GM18868 (cell line): ENCODE data around the gene SMC1B.
"Not testable (repeated sequence)": the region's sequence is repeated elsewhere in the genome, so short reads cannot be mapped to it uniquely, and the experiment has no call there.

ENCODE experiments used
- ATAC-seq: cut with Tn5 transposase; IDR thresholded peaks from one replicate; pipeline ENCODE4 v1.9.1; 2021; ENCODE audit warnings: mild to moderate bottlenecking, moderate library complexity; ENCODE audit not compliant: unreplicated experiment

The SMC1B gene

DNA sequence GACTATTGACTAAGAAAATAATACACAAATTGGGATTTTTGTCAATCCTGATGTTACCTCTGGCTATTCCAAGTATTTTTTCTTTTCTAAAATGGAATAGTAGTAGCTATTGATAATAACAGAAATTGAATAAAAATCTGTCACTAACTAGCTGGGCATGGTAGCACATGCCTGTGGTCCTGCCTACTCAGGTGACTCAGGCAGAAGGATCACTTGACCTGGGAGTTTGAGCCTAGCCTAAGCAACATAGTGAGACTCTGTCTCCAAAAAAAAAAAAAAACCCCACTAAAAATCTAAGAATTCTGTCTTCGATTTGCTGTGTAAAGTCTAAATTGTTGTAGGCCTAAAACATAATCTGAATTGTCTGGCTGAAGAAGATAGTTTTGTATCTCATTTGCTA lies 61.4 kb downstream of the SMC1B start:
- ATAC-seq: no peak

DNA sequence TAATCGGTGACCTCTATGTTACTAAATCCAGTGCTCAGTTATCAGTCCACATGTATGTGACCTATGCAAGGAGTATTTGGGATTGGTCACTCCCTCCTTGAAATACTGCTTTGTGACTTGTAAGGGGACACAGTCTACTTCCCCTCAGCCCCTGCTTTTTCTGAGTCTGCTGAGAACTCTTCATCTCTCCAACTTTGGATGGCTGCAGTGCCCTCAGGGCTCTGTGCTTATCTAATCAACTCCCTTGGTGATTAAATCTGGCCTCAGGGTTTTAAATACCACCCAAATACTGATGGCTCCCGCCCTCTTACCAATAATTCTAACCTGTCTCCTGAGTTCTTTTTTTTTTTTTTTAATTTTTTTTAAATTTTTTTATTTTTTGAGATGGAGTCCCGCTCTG lies 63.5 kb downstream of the SMC1B start:
- ATAC-seq: no peak

DNA sequence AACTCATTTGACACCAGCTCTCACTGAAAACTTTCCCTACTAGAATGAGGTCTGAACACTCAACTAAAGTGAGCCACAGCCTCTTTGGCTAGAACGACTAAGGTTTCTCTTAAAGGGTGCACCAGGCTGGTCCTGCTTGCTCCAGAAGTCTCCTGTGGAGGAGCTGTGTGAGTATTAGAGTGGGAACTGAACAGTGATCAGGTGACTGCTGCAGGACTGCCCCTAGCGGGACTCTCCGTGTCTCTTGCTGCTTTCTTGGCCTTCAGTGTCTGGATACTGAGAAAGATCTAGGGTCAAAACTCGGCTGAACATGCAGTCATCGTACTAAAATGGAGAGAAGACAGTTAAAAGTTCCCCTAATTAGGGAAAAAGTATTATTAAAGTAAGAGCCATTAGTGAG lies 69.1 kb downstream of the SMC1B start:
- ATAC-seq: no peak

DNA sequence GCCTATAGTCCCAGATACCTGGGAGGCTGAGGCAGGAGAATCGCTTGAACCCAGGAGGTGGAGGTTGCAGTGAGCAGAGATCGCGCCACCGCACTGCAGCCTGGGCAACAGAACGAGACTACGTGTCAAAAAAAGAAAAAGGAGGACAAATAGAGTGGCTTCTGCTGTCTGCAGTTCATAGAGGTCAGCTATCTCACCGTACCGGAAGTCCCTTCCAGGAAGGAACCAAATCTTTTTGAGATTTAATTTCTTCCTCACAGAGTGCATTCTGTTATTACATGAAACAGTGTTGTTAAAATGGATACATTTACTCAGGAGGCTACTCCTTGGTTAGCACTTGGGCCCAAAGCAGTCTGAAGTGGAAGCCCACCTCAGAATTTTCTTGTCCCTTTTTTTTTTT lies 70.3 kb downstream of the SMC1B start:
- no peak for ATAC-seq

DNA sequence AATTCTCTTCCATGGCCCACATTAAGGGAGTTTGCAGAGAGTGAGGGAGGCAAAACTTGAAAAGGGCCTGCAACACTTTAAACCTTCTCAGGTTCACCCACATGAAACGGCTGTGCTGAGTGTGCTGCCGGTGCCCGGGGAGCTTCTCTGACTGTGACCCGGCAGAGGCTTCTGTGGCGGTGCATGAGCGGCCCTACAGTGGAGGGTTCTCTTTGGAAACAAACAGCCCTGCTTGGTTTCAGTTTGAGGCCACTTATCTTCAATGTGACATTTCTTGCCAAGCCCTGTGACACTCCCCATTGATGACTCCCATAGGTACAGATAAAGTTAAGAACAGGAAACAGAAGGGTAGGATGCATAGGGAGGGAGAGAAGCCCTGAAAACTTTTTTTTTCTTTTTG lies 71.9 kb downstream of the SMC1B start:
- no peak for ATAC-seq

DNA sequence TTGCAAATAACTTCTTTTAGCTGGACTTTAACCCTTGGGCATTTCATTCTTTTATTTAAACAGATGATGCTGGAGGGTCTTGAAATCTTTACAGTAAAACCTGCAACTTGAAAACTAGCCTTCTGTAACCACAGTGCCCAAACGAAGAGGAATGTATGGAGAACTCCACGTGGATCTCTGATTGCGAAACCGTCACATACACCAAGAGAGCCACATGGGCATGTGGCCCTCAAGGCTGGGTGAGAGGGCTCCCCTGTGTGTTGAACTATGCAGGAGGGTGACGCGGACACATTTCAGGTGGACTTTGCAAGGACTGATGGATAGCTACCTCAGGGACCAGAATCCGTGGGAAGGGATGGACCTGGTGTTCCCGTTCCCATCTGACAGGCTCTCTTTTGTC lies 73.1 kb downstream of the SMC1B start:
- no peak for ATAC-seq

DNA sequence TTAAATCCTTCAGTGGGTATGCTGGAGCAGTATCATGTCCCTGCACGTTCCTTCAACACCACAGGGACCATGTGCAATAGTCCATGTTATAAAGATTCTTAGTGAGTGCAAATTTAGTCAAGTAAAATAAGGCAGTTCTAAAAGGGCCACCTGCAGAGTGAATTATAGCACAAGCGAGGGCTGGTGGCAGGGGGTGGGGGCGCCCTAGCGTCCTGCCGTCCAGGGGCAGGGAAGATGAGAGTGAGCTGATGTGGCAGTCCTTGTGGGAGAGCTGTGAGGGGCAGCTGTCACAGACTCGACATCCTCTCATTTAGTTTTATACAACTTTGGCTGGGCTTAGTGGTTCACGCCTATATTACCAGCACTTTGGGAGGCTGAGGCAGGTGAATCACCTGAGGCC lies 74.6 kb downstream of the SMC1B start:
- no peak for ATAC-seq

DNA sequence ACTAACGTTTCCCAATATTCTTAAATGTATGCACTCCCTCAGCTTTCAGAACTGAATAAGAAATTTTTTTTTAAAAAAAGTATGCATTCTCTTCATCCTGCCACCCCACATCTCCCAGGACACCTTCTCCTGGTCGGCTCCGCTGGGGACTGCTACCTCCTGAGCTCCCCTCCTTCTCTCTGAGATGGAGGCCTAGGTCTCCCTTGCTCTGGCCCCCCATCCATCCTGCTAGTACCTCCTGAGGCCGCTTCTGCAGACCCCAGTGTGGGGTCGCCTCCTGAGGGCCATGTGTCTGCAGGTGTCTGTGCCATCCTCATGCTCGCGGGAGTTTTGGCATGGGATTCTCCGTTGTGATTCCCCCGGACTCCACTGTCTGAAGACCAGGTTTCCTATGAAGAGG lies 75.9 kb downstream of the SMC1B start:
- ATAC-seq: no peak

DNA sequence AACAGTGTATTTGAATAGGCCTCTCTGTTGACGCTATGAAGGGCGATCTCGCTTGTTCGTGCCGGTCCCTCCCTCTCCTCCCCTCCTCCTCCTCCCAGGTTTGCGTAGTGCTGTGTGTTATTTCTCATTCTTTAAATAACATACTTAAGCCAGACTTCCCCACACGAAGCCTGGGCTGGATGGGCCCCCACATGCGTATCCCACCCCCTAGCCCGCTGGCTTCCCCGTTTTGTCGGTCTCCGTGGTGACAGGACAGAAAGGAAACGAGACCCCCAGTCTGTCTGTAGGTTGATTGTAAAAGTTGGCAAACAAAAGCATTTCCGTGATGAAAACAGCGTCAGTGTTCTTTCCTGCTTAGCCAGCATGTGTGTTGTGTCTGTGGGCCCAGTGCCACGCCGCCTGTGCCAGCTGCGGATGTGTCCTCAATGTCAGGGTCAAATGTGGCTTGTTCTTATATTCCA lies 76.4 kb downstream of the SMC1B start:
- no peak for ATAC-seq

DNA sequence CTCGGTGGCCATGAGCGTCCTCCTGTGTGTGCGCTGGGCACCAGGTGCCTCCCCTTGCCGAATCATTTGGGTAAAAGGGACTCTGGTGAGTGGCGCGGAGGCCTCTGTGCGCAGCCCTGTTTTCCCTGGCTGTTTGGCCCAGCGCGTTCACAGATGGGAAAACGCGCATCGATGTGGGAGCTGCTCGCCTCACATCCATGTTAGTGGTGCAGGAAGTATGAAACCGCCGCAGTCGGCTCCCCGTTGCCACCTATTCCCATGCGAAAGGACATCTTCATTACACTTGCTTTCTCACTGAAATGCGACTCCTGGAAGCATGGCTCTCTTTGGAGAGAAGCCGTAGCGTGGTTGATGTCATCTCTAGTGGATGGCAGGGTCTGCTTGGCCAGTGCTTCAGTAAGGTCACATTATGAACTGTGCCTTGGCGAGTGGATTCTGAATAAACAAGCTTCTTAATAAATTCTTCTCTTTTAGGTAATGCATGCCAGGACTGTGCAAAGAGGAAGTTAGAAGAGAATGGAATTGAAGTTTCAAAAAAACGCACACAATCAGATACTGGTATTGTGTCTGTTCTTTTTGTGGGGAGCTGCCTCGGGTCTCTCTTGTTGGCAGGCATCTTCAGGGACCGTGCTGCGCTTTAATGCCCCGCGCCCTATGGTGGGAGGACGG lies 77.4 kb downstream of the SMC1B start:
- no peak for ATAC-seq

DNA sequence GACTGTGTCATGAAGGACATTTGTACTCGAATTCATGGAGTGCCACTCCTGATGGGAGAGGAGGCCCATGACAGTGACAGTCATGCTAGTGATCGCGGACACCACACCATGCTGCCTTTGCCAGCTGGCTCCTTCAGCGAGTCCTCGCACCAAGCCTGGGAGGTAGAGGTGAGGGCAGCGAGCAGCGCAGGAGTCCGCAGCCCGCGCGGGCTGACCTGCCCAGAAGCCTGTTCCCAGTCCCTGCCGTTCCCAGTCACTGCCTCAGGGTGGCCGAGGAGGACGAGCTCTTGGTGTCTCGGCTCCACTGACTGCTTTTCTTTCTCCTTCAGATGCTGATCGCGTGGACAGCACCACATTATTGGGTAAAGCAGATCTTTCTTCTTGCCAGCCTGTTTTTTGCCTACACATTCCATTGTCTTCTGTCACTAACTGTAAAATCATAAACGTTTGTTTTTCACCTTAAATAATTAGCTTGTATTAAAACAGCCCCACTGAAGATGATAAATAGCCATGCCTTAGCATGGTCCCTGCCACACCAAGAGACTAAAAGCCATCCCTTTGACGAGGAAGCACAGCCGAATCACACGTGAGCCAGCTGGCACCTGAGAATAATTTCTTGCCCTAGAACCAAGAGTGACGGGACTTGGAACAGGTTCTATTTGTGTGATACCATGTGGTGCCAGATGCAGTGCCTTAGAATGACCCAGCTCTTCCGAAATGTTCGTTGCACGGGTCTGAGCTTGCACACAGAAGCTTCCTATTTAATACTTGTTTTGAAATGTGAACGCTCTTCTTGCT lies 78.2 kb downstream of the SMC1B start:
- no peak for ATAC-seq

DNA sequence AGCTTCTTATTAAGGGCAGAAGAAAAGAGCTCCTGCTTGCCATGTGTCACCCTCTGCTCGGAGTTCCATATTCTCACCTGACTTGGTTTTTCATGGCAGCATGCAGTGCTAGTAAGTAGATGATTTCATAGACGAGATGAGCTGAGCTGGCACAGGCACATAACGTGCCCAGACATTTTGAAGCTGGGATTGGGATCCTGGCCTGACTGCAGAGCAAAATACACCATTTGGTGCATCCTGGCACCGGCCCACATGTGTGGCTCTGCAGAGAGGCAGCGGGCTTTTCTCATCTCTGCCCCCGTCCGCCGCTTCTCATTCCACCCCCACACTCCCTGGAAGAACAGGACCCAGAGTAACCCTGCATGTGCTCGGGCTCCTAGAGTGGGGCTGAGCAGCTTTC lies 78.9 kb downstream of the SMC1B start:
- no peak for ATAC-seq

DNA sequence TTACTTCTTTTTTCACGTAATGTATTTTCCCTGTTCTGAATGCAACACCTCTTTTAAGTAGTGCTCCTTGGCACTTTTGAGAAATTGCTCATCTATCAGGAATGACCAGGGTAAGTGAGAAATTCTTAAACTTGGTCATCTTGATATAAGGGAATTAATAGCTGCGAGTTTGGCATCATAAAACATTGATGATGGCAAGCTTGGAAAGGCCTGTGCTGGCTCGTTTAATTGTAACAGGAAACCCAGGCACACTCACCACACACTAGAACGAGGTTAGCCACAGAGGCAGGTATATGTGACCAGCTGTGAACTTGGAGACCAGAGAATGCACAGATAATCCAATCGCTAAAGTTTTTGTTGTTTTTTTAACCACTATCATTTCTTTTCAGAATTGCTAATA lies 79.3 kb downstream of the SMC1B start:
- ATAC-seq: no peak

DNA sequence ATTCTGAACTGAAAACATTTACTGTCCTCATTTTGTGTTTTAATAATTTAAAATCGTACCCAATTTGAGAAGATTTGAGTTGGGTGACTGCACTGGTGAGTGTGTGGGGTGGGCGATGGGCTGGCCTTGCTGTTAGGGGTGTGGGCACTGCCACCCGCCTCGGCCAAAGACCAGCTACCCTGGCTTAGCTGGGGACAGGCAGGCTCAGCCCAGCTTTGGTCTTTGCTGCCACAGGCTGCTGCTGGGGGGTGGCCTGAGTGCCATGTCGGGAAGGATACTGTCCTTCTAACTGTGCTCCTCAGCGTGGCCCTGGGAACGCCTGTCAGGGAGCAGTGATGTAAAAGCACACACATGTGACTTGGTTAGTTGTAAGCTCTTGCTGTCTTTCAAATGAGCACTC lies 81.4 kb downstream of the SMC1B start:
- no peak for ATAC-seq

DNA sequence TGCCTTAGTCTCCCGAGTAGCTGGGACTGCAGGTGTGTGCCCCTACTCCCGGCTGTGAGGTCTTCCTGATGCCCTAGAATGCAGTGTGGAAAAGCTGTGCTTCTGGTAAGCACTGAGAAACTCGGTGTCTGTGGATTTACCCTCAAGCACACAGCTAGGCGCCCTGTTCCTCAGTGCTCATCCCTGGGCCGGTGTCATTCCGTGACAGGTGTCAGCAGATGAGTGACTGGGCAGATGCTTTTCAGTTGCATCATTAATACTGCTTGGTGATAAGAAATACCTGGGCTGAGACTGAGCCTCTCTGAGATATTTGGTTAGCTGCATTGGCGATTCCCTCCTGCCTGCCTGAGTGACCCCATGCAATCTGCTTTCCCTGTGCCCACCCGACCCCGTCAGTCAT lies 81.9 kb downstream of the SMC1B start:
- no peak for ATAC-seq

DNA sequence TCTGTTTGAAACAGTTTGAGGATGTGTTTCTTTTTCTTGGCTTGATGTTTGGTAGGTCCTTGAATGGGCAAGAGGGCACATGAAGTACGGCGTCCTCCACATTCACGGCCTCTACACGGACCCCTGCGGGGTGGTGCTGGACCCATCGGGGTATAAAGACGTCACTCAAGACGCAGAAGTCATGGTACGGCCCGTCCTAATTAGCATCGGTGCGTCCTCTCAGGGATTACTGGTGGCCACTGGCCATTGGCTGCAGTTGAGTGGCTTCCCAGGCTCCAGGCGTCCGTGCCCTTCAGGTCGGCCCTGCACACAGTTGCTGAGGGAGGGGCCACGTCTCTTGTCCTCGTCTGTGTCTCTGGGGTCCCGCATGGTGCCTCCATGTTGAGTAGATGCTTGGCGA lies 82.9 kb downstream of the SMC1B start:
- ATAC-seq: no peak

DNA sequence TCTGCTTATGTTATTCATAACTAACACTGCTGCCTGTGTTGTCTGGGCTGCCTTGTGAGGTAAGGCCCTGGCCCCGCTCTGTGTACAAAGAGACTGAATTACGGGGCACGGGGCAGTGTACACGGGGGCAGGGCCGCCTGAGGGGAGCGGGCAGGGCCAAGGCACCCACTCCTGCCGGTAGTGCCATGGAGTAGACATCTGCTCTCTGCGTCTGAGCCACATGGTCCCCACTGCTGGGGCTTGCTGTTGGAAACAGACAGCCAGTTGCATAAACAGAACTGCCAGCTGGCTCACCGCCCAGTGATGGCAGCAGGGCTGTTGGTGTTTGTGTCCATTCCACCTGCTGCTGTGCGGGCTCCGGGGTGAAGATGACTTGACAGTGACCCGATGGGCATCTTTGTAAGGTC lies 83.9 kb downstream of the SMC1B start:
- ATAC-seq: no peak

DNA sequence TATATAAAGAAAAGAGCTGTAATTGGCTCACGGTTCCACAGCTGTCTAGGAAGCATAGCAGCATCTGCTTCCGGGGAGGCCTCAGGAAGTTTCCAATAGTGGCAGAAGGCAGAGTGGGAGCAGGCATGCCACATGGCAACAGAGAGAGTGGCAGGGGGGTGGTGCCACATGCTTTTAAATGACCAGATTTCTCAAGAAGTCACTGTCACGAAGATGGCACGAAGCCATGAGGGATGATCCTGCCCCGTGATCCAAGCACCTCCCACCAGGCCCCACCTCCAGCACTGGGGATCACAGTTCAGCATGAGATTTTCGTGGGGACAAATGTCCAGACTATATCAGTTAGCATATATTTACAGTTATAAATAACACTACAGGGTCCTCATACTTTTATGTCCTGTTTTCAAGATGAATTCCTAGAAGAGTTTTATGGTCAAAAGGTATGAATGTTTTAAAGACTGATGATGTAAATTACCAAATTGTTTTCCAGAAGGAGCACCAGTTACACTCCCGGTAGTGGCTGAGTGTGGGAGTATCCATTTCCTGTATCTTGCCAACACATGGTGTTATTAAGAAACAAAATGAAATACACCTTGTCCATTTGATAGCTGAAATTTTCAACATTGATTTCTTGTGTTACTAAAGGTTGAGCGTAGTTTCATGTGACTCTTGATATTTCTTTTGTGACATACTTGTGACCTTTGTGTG lies 84.4 kb downstream of the SMC1B start:
- no peak for ATAC-seq

DNA sequence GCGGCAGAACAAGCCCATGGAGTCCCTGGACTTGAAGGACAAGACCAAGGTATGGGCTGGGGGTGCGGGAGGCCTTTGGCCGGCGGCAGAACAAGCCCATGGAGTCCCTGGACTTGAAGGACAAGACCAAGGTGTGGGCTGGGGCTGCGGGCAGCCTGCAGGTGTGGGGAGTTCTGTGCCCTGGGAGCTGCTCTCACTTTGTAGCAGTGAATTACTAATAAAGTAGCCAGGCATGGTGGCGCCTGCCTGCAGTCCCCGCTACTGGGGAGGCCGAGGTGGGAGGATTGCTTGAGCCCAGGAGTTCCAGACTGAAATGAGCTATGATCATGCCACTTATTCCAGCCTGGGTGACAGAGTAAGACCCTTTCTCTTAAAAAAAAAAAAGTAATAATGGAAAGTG lies 85.1 kb downstream of the SMC1B start:
- not testable (repeated sequence) for ATAC-seq

DNA sequence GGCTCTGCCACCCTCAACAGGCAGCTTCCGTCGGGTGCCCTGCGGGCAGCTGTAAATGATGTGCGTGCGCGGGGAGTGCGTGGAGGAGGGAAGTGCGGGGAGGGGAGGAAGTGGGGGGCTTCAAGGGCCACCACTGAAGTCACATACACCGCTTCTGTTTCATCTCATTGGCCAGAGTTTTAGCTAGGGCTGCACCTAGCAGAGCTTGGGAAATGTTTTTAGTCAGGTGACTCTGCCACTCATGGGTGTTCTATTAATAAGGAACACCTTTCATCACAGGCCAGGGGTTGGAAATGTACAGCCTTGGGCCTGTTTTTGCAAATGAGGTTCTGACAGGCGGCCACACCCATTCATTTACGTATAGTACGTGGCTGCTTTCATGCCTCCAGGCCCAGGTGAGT lies 89.1 kb downstream of the SMC1B start:
- ATAC-seq: no peak

DNA sequence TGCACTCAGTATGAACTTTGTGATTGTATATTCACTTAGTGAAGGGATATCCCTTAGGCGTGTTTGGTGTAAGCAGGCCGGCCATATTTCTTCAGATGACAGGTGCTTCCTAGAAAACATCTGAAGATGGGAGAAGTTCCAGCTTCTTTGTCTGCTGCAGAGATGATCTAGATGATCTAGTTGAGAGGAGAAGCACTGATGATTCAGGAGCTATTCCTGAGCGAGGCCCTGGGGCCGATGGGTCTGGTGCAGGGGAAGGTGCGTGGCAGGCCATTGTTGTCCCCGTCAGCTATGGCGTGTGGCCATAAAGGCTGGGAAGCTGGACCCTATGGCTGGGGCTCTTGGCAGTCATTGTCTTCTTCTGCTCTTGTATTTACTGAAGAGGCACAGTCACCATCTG lies 89.7 kb downstream of the SMC1B start:
- ATAC-seq: no peak
